Uterus (tissue), 2 donors: ENCODE data around the gene RPL31.

Experiments used
- POLR2A ChIP-seq, 2 donors: fragments of 450-650 bp; IDR thresholded peaks; one replicate each; pipeline ENCODE4 v1.6.1; 2016; ENCODE audit warnings: antibody characterized with exemption in 2 of 2, mild to moderate bottlenecking in 1 of 2, moderate library complexity in 1 of 2
- TF ChIP-seq, protein P1 (sequence below), 4 experiments: fragments of 200-600 bp in 2 of 4; fragments of 450-650 bp in 2 of 4; sonication (generic) in 2 of 4; IDR thresholded peaks; one replicate each; pipeline ENCODE4 v1.5.1; 2016 to 2019; ENCODE audit warnings: antibody characterized with exemption in 4 of 4, mild to moderate bottlenecking in 2 of 4, moderate library complexity in 1 of 4

- TF ChIP-seq, protein P1, sequence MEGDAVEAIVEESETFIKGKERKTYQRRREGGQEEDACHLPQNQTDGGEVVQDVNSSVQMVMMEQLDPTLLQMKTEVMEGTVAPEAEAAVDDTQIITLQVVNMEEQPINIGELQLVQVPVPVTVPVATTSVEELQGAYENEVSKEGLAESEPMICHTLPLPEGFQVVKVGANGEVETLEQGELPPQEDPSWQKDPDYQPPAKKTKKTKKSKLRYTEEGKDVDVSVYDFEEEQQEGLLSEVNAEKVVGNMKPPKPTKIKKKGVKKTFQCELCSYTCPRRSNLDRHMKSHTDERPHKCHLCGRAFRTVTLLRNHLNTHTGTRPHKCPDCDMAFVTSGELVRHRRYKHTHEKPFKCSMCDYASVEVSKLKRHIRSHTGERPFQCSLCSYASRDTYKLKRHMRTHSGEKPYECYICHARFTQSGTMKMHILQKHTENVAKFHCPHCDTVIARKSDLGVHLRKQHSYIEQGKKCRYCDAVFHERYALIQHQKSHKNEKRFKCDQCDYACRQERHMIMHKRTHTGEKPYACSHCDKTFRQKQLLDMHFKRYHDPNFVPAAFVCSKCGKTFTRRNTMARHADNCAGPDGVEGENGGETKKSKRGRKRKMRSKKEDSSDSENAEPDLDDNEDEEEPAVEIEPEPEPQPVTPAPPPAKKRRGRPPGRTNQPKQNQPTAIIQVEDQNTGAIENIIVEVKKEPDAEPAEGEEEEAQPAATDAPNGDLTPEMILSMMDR (IDR thresholded peaks at IDR 0.05) = no peak
- TF ChIP-seq POLR2A (IDR thresholded peaks at IDR 0.05) = no peak
Observed at GRCh38 chr2:100976645-100977391, 25.3 kb upstream of the RPL31 start.
